HEK293T (cell line): ENCODE results near the gene VPS18.

Source experiments
- CTCF ChIA-PET: fragments of 350-600 bp; formaldehyde crosslinking; extraction: SDS; loops from one replicate; lab custom pipeline; 2021; ENCODE audit warnings: antibody characterized with exemption, inconsistent platforms; lab: Yijun Ruan, JAX
- POLR2A ChIA-PET: fragments of 350-600 bp; formaldehyde crosslinking; extraction: SDS; loops from one replicate; lab custom pipeline; 2020; ENCODE audit warnings: antibody characterized with exemption, inconsistent platforms; lab: Yijun Ruan, JAX
- DNase-seq: peaks from one replicate; pipeline ENCODE4 v3.0.0; 2012; ENCODE audit warnings: mixed read lengths; ENCODE audit errors: extremely low spot score
- ARNT ChIP-seq: fragments of 450-650 bp; IDR thresholded peaks from 2 replicates; pipeline ENCODE4 v1.6.1; 2017; ENCODE audit warnings: mild to moderate bottlenecking
- BHLHE40 ChIP-seq: fragments of 450-650 bp; IDR thresholded peaks from 2 replicates; pipeline ENCODE4 v1.6.1; 2016; ENCODE audit warnings: mild to moderate bottlenecking, moderate library complexity, borderline replicate concordance
- CTBP1 ChIP-seq: fragments of 450-650 bp; IDR thresholded peaks from 2 replicates; pipeline ENCODE4 v1.6.1; 2016; ENCODE audit warnings: borderline replicate concordance
- ELF4 ChIP-seq: fragments of 450-650 bp; IDR thresholded peaks from 2 replicates; pipeline ENCODE4 v1.6.1; 2017; ENCODE audit warnings: antibody characterized with exemption
- FOXA1 ChIP-seq: fragments of 450-650 bp; IDR thresholded peaks from 2 replicates; pipeline ENCODE4 v1.6.1; 2016; ENCODE audit warnings: mild to moderate bottlenecking
- FOXK2 ChIP-seq: fragments of 450-650 bp; IDR thresholded peaks from 2 replicates; pipeline ENCODE4 v1.6.1; 2016; ENCODE audit warnings: mild to moderate bottlenecking
- FOXM1 ChIP-seq: fragments of 450-650 bp; IDR thresholded peaks from 2 replicates; pipeline ENCODE4 v1.6.1; 2017; ENCODE audit warnings: mild to moderate bottlenecking, borderline replicate concordance
- HDGF ChIP-seq: fragments of 450-650 bp; IDR thresholded peaks from 2 replicates; pipeline ENCODE4 v1.6.1; 2017; ENCODE audit warnings: antibody characterized with exemption, borderline replicate concordance
- L3MBTL2 ChIP-seq: fragments of 450-650 bp; conservative IDR thresholded peaks from 2 replicates; pipeline ENCODE4 v1.6.1; 2016; ENCODE audit warnings: mild to moderate bottlenecking
- LEF1 ChIP-seq: fragments of 450-650 bp; IDR thresholded peaks from 2 replicates; pipeline ENCODE4 v1.6.1; 2017; ENCODE audit warnings: mild to moderate bottlenecking, borderline replicate concordance
- NFRKB ChIP-seq: fragments of 450-650 bp; IDR thresholded peaks from 2 replicates; pipeline ENCODE4 v1.6.1; 2016; ENCODE audit warnings: mild to moderate bottlenecking, moderate library complexity
- PKNOX1 ChIP-seq: fragments of 450-650 bp; IDR thresholded peaks from 2 replicates; pipeline ENCODE4 v1.6.1; 2016
- SP1 ChIP-seq: fragments of 450-650 bp; IDR thresholded peaks from 2 replicates; pipeline ENCODE4 v1.6.1; 2017
- SUZ12 ChIP-seq: fragments of 450-650 bp; IDR thresholded peaks from 2 replicates; pipeline ENCODE4 v1.6.1; 2016; ENCODE audit warnings: mild to moderate bottlenecking
- TARDBP ChIP-seq: fragments of 450-650 bp; IDR thresholded peaks from 2 replicates; pipeline ENCODE4 v1.6.1; 2016
- ZNF384 ChIP-seq: fragments of 450-650 bp; IDR thresholded peaks from 2 replicates; pipeline ENCODE4 v1.6.1; 2016

The VPS18 gene

GRCh38 chr15:40938536-40938870, 44.3 kb downstream of the VPS18 start:
- CTCF ChIA-PET = no interaction called here
- no peak for DNase-seq
- POLR2A ChIA-PET = no interaction called here
- TF ChIP-seq FOXM1 (no peak), NFRKB (no peak), FOXA1 (no peak), PKNOX1 (no peak), BHLHE40 (no peak), LEF1 (no peak), ARNT (no peak), ZNF384 (no peak), CTBP1 (no peak), SP1 (no peak), ELF4 (no peak)

- no peak for DNase-seq
- TF ChIP-seq ARNT (no peak), PKNOX1 (no peak), FOXA1 (no peak), NFRKB (no peak), SP1 (no peak), FOXK2 (no peak), FOXM1 (no peak), LEF1 (no peak), SUZ12 (no peak), L3MBTL2 (no peak), BHLHE40 (no peak), CTBP1 (no peak)
- ChIA-PET POLR2A (interaction anchor here (0.8 to 5.1 kb wide), 4 partner anchors 9 to 102 kb away, joined by 3 to 146 read pairs (median 14); partner anchors contain the start of gene CHAC1), CTCF (interaction anchor here (0.8 to 2.2 kb wide), 2 partner anchors 9 to 12 kb away, joined by 3 to 22 read pairs; no protein-coding TSS in a partner anchor)
Measured at GRCh38 chr15:40940296-40940801, 46.1 kb downstream of the VPS18 start.

DNA sequence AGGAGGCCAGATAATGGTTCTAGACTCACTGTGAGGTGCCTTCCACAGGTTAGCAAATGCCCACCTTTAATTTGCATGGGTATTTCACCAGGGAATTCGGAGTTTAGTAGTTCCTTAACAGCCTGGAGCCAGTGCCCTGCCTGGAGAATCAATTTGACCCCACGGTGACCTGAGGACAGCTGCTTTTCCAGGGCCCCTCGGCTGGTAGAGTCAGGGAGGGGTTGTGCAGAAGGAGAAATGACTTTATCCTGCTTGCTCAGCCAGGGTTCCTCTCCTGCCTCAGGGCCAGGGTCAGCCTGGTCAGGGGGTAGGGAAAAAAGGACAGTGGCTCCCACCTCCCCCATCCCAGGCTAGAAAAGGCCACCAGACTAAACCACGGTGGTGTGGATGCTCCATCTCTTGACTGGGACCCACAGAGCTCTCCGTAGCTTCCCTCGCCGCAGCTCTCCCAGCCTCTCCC, 46.8 kb downstream of the VPS18 start:
- POLR2A ChIA-PET = interaction anchor here (0.8 to 5.1 kb wide), 8 partner anchors 10 to 392 kb away, joined by 3 to 146 read pairs (median 6); partner anchors contain the start of genes CHAC1, DLL4, NUSAP1 and OIP5
- no peak for DNase-seq
- CTCF ChIA-PET = interaction anchor here (0.6 to 2.2 kb wide), 13 partner anchors 10 to 253 kb away, joined by 3 to 22 read pairs (median 4); partner anchors contain the start of gene DLL4
- TF ChIP-seq CTBP1 (no peak), BHLHE40 (no peak), SP1 (no peak), FOXM1 (no peak), LEF1 (no peak), ARNT (no peak), L3MBTL2 (no peak), PKNOX1 (no peak), HDGF (no peak), ZNF384 (no peak), FOXK2 (no peak), SUZ12 (no peak), ELF4 (no peak), FOXA1 (no peak), NFRKB (no peak), TARDBP (no peak)

DNA sequence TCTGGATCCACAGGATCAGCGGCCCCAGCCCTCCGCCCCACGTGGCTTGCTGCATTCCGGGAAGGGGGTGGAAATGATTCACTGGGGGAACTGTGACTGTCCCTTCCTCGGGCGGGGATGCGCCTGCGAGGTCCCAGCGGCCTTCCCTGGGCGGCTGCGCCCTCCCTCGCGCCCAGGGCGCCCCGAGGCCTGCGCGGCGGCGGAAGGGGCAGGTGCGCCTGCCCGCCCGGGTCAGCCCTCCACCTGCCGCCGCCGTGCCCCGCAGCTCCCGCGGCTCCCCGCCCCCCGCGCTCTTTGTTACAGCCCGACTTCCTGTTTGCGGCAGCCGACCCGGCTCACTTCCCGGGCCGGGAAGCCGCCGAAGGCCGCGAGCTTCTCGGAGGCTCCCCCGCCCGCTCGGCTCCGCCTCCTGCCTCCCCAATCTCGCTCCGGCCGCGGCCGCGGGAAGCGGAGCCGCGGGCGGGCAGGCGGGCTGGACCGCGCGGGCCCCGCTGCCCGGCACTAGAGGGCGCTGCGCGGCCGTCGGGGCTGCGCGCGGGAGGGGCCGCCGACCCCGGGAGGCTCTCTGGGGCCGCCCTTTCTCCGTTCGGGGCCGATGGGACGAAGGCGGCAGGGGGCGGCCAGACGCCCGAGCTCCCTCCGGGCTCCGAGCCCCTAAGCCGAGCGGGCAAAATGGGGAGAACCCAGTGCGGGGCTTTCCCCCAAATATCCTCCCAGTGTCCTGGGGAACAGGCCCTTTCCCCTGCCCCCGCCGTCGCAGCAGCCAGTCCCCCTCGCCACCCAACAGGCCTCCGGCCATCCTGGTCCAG, 47.5 kb downstream of the VPS18 start:
- DNase-seq = peak; percentile 81
- CTCF ChIA-PET = interaction anchor here (0.6 to 2.2 kb wide), 17 partner anchors 9 to 252 kb away, joined by 3 to 22 read pairs (median 3); partner anchors contain the start of genes CHAC1 and DLL4
- TF ChIP-seq SP1 (no peak), L3MBTL2 (no peak; the same call in none of the 2 replicates), SUZ12 (no peak), FOXM1 (no peak), FOXK2 (no peak), BHLHE40 (no peak), ARNT (no peak), TARDBP (no peak), ELF4 (no peak), ZNF384 (no peak), LEF1 (no peak), CTBP1 (no peak), PKNOX1 (no peak), HDGF (no peak), FOXA1 (no peak), NFRKB (no peak)
- POLR2A ChIA-PET = interaction anchor here (0.8 to 5.1 kb wide), 10 partner anchors 11 to 391 kb away, joined by 3 to 146 read pairs (median 5); partner anchors contain the start of genes CHAC1, DLL4, NUSAP1 and OIP5
